OCI-LY7 (cell line): Measurements from ENCODE around the gene NFATC1. TPM values are rescaled to one million over a fixed set of nuclear protein-coding genes. Genes with fewer than 3 reads are reported as not detected.
A peak's percentile ranks its signal among the peaks of the same experiment; 100 is the strongest.

Experiments
- BruUV-seq: library from RNA; stranded (reverse); fragments of 400-500 nt; replicated peaks from 2 replicates; lab custom pipeline; 2021; lab: Mats Ljungman, UMichigan
- CTCF ChIA-PET: fragments of 300-600 bp; sonication (Branson Sonifier 250); formaldehyde crosslinking; loops from one replicate; lab custom pipeline; 2022; ENCODE audit warnings: antibody characterized with exemption; ENCODE audit not compliant: unreplicated experiment; lab: Charles Lee
- POLR2A ChIA-PET: fragments of 300-600 bp; sonication (Branson Sonifier 250); formaldehyde crosslinking; loops from one replicate; lab custom pipeline; 2022; ENCODE audit warnings: antibody characterized with exemption; lab: Charles Lee
- DNase-seq: peaks from one replicate; pipeline ENCODE4 v3.0.0-alpha.2; 2015; ENCODE audit warnings: low spot score
- H2AFZ ChIP-seq: fragments of 200-600 bp; sonication (generic), shearing (Covaris generic); 2 replicates; pipeline ENCODE4 v1.6.1; 2014; ENCODE audit warnings: mild to moderate bottlenecking, antibody characterized with exemption, low read length, moderate library complexity
- H3K27ac ChIP-seq: fragments of 200-600 bp; sonication (generic); 2 replicates; pipeline ENCODE4 v1.5.1; 2014; ENCODE audit warnings: mixed run types, low read depth, mild to moderate bottlenecking, moderate library complexity, low read length, inconsistent platforms; ENCODE audit not compliant: poor library complexity, severe bottlenecking
- H3K36me3 ChIP-seq: fragments of 200-600 bp; sonication (generic); 2 replicates; pipeline ENCODE4 v1.6.1; 2014; ENCODE audit warnings: mild to moderate bottlenecking, antibody characterized with exemption, low read length, moderate library complexity, mixed read lengths; ENCODE audit not compliant: insufficient read depth
- H3K4me1 ChIP-seq: fragments of 200-600 bp; sonication (generic); 2 replicates; pipeline ENCODE4 v1.5.1; 2014; ENCODE audit warnings: mild to moderate bottlenecking, low read length; ENCODE audit not compliant: insufficient read depth, poor library complexity, severe bottlenecking
- H3K4me2 ChIP-seq: fragments of 200-600 bp; sonication (generic); 2 replicates; pipeline ENCODE4 v1.6.1; 2014; ENCODE audit warnings: mild to moderate bottlenecking, low read length
- H3K4me3 ChIP-seq: fragments of 200-600 bp; sonication (generic); 2 replicates; pipeline ENCODE4 v1.5.1; 2014; ENCODE audit warnings: mild to moderate bottlenecking, low read depth, low read length; ENCODE audit not compliant: poor library complexity, severe bottlenecking
- H3K79me2 ChIP-seq: fragments of 200-600 bp; sonication (generic); 2 replicates; pipeline ENCODE4 v1.6.1; 2016; ENCODE audit warnings: low read depth, mild to moderate bottlenecking, low read length, moderate library complexity, mixed read lengths; ENCODE audit not compliant: insufficient read depth
- H3K9me2 ChIP-seq: fragments of 200-600 bp; sonication (generic); 2 replicates; pipeline ENCODE4 v1.6.1; 2016; ENCODE audit warnings: mild to moderate bottlenecking, low read length, mixed read lengths; ENCODE audit not compliant: insufficient read depth
- H3K9me3 ChIP-seq: fragments of 200-600 bp; sonication (generic); 2 replicates; pipeline ENCODE4 v1.6.1; 2014; ENCODE audit warnings: mild to moderate bottlenecking, mixed run types, low read length, mixed read lengths
- H4K20me1 ChIP-seq: fragments of 200-600 bp; sonication (generic); 2 replicates; pipeline ENCODE4 v1.6.1; 2014; ENCODE audit warnings: mild to moderate bottlenecking, antibody characterized with exemption, low read length, moderate library complexity, mixed read lengths; ENCODE audit not compliant: insufficient read depth
- EZH2phosphoT487 ChIP-seq: fragments of 200-600 bp; sonication (generic); IDR thresholded peaks from 2 replicates; pipeline ENCODE4 v1.6.1; 2018; ENCODE audit warnings: low read depth, borderline replicate concordance, mild to moderate bottlenecking, mixed run types, antibody characterized with exemption, low read length, moderate library complexity, mixed read lengths
- intact Hi-C: fragments of 100-400 bp; cut with micrococcal nuclease; formaldehyde crosslinking; loops from one replicate; pipeline ENCODE4 v1.10.0; 2022; ENCODE audit not compliant: unreplicated experiment
- total RNA-seq, 2 experiments: library from RNA; depleted of rRNA in 1 of 2; stranded (reverse); fragments of >200 nt in 1 of 2; shearing (Covaris generic) in 1 of 2; gene quantifications; 2 replicates each; pipeline ENCODE4 v1.2.3, GENCODE V29; 2014 to 2022
- TF ChIP-seq, protein P1 (sequence below): fragments of 200-600 bp; sonication (generic); conservative IDR thresholded peaks from 2 replicates; pipeline ENCODE4 v1.5.1; 2014; ENCODE audit warnings: mild to moderate bottlenecking, antibody characterized with exemption, low read length, moderate library complexity, mixed read lengths

Gene NFATC1
- total RNA-seq, 2 experiments from 2014 or later: 23.6 to 50.4 TPM

DNA sequence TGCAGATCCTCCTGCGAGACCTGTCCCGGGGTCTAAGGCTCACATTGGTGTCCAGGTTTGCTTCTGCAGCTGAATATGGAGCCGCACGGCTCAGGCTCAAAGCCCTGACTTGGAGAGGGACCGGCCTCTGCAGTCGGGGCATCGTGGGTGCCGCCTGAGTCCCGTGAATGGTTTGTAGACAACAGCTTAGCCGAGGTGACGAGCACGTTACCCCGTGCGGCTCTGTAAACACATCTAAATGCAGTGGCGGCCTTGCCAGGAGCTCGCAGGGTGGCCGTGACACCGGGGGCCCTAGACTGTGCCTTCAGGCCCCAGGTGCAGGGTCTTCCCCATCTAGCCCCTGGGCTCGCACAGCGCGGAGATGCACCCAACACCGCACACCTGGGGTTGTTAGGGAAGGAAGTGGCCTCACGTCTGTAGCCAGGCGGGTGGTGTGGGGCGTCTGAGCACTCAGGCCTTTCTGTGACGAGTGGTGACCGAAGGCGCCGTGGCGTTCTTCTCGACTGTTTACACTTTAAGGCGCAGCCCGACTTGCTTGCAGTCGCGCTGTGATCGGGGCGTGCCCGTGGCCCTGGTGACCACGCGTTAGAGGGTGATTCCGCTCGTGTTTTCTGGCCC is 91.6 kb downstream of the NFATC1 start:
- no peaks in the 10 kb centered on the region for H3K79me2 ChIP-seq
- intact Hi-C loops: no loop called here
- no peak overlapping the region for H3K4me3 ChIP-seq
- CTCF ChIA-PET: no interaction called here
- H3K9me2 ChIP-seq: no peaks in the 10 kb centered on the region
- H3K27ac ChIP-seq: no peak overlapping the region
- no peak overlapping the region for H2AFZ ChIP-seq
- TF ChIP-seq EZH2phosphoT487: no peak
- no TSS peak for BruUV-seq
- H3K36me3 ChIP-seq: peaks cover 3% of the 10 kb centered on the region
- H4K20me1 ChIP-seq: no peaks in the 10 kb centered on the region
- no peaks in the 10 kb centered on the region for H3K9me3 ChIP-seq
- peak overlapping the region; percentile 16; the same call in 1 of the 2 replicates for H3K4me2 ChIP-seq
- H3K4me1 ChIP-seq: no peaks in the 10 kb centered on the region
- no peak for DNase-seq
- POLR2A ChIA-PET: interaction anchor here (0.6 kb wide), 1 partner anchor 82 kb away, joined by 3 read pairs; no protein-coding TSS in a partner anchor

DNA sequence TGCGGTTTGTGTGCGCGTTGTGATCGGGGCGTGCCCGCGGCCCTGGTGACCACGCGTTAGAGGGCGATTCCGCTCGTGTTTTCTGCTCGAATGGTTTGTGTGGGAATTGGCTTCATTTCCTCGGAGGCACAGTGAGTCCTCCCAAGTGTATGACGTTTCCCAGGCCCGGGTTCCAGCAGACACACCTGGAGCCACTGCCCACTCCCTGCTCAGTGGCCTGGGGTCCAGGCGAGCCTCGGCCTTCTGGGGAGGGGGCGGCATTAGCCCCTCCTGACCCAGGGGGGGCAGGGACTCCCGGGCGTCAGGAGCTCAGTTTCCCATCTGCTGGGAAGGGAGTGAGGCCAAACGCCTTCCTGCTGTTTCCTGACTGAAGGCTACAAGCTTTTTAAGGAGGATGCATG is 92.1 kb downstream of the NFATC1 start:
- H3K36me3 ChIP-seq: peaks cover 3% of the 10 kb centered on the region
- ChIA-PET CTCF (no interaction called here), POLR2A (interaction anchor here (0.6 kb wide), 1 partner anchor 81 kb away, joined by 3 read pairs; no protein-coding TSS in a partner anchor)

DNA sequence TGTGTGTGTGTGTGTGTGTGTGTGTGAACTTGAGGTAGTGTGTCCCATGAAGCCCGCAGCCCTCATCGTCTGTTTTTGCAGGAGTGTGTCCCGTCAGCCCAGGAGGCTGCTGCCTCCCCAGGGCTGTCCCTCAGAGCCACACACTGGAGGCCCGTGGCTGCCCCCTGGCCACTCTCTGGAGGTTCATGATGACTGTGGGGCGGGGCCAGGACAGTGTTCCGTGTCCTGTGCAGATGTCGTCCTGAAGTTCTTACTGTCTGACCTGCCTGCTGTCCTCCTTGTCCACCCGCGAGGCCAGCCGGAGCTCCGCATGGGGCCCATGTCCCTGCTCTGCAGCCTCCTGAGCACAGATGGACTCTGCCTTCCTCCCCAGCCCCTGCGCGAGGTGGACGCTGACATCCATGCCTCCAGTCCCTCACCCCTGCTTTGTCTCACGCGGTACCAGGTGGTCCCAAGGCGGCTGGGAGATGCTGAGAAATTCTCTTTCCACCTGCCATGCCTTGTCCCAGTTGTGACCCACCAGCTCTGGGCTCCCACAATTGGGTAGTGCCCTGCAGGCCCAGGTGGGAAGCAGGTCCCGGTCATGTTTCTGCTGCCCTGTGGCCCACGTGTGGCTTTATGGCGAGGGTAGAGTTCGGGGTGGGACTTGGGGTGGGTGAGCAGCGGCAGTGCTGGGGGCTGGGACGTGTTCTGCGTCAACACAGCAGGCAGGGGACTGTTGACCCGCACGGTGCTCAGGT is 92.8 kb downstream of the NFATC1 start:
- H3K79me2 ChIP-seq: no peaks in the 10 kb centered on the region
- DNase-seq: no peak
- TF ChIP-seq EZH2phosphoT487: no peak
- TF ChIP-seq, protein P1, sequence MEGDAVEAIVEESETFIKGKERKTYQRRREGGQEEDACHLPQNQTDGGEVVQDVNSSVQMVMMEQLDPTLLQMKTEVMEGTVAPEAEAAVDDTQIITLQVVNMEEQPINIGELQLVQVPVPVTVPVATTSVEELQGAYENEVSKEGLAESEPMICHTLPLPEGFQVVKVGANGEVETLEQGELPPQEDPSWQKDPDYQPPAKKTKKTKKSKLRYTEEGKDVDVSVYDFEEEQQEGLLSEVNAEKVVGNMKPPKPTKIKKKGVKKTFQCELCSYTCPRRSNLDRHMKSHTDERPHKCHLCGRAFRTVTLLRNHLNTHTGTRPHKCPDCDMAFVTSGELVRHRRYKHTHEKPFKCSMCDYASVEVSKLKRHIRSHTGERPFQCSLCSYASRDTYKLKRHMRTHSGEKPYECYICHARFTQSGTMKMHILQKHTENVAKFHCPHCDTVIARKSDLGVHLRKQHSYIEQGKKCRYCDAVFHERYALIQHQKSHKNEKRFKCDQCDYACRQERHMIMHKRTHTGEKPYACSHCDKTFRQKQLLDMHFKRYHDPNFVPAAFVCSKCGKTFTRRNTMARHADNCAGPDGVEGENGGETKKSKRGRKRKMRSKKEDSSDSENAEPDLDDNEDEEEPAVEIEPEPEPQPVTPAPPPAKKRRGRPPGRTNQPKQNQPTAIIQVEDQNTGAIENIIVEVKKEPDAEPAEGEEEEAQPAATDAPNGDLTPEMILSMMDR: no peak
- H3K27ac ChIP-seq: no peak overlapping the region
- CTCF ChIA-PET: no interaction called here
- no peaks in the 10 kb centered on the region for H4K20me1 ChIP-seq
- H3K36me3 ChIP-seq: peaks cover 3% of the 10 kb centered on the region
- BruUV-seq: no TSS peak
- no peaks in the 10 kb centered on the region for H3K9me2 ChIP-seq
- no peaks in the 10 kb centered on the region for H3K4me1 ChIP-seq
- H3K4me3 ChIP-seq: no peak overlapping the region
- no peak overlapping the region for H2AFZ ChIP-seq
- intact Hi-C loops: no loop called here
- POLR2A ChIA-PET: no interaction called here
- H3K9me3 ChIP-seq: no peaks in the 10 kb centered on the region
- no peak overlapping the region; the same call in 1 of the 2 replicates for H3K4me2 ChIP-seq

More for the DNA sequence above, 92.1 kb downstream of the NFATC1 start:
- intact Hi-C loops: no loop called here
- no TSS peak for BruUV-seq
- H3K27ac ChIP-seq: no peak overlapping the region
- H2AFZ ChIP-seq: no peak overlapping the region
- DNase-seq: no peak
- no peaks in the 10 kb centered on the region for H4K20me1 ChIP-seq
- H3K9me3 ChIP-seq: no peaks in the 10 kb centered on the region
- H3K9me2 ChIP-seq: no peaks in the 10 kb centered on the region
- no peak for TF ChIP-seq EZH2phosphoT487
- TF ChIP-seq, protein P1: no peak
- H3K4me2 ChIP-seq: peak overlapping the region; percentile 16; the same call in 1 of the 2 replicates
- no peak overlapping the region for H3K4me3 ChIP-seq
- no peaks in the 10 kb centered on the region for H3K4me1 ChIP-seq
- no peaks in the 10 kb centered on the region for H3K79me2 ChIP-seq
